Renal pelvis (tissue), 12 donors: ENCODE measurements around the gene CIT. TPM values are rescaled to one million over a fixed set of nuclear protein-coding genes. Genes with fewer than 3 reads are reported as not detected.
A peak's percentile ranks its signal among the peaks of the same experiment; 100 is the strongest.
"Not testable (repeated sequence)": the region's sequence is repeated elsewhere in the genome, so short reads cannot be mapped to it uniquely, and the experiment has no call there.

Experiments used
- DNase-seq: peaks from one replicate; pipeline ENCODE4 v3.0.0-alpha.2; 2013
- long read RNA-seq, 16 experiments: transcript quantifications; one replicate each; lab custom pipeline, GENCODE V29; 2026
- polyA plus RNA-seq, 3 donors: library from polyadenylated mRNA; unstranded; fragments of 120-200 nt; gene quantifications; one replicate each; pipeline ENCODE4 v1.2.1, GENCODE V29; 2013; ENCODE audit not compliant: insufficient read length in 3 of 3

Gene CIT, protein sequence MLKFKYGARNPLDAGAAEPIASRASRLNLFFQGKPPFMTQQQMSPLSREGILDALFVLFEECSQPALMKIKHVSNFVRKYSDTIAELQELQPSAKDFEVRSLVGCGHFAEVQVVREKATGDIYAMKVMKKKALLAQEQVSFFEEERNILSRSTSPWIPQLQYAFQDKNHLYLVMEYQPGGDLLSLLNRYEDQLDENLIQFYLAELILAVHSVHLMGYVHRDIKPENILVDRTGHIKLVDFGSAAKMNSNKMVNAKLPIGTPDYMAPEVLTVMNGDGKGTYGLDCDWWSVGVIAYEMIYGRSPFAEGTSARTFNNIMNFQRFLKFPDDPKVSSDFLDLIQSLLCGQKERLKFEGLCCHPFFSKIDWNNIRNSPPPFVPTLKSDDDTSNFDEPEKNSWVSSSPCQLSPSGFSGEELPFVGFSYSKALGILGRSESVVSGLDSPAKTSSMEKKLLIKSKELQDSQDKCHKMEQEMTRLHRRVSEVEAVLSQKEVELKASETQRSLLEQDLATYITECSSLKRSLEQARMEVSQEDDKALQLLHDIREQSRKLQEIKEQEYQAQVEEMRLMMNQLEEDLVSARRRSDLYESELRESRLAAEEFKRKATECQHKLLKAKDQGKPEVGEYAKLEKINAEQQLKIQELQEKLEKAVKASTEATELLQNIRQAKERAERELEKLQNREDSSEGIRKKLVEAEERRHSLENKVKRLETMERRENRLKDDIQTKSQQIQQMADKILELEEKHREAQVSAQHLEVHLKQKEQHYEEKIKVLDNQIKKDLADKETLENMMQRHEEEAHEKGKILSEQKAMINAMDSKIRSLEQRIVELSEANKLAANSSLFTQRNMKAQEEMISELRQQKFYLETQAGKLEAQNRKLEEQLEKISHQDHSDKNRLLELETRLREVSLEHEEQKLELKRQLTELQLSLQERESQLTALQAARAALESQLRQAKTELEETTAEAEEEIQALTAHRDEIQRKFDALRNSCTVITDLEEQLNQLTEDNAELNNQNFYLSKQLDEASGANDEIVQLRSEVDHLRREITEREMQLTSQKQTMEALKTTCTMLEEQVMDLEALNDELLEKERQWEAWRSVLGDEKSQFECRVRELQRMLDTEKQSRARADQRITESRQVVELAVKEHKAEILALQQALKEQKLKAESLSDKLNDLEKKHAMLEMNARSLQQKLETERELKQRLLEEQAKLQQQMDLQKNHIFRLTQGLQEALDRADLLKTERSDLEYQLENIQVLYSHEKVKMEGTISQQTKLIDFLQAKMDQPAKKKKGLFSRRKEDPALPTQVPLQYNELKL (N-terminal part only)
- 10 to 100 TPM; 17.7 to 24.7 (median 22.4) TPM for polyA plus RNA-seq
- long read RNA-seq, donor 1: 0 reads
- long read RNA-seq, donor 2: 0 reads
- long read RNA-seq, donor 3: 0 reads
- long read RNA-seq, donor 4: 0 reads
- long read RNA-seq, donor 5: 0 reads
- long read RNA-seq, donor 6, partial matches to known transcripts: 0 of 1 reads
- long read RNA-seq, donor 6, other reads (novel, unspliced or antisense): 0 of 1 reads
- long read RNA-seq, donor 7, partial matches to known transcripts: 0 of 1 reads
- long read RNA-seq, donor 7, other reads (novel, unspliced or antisense): 0 of 1 reads
- long read RNA-seq, donor 8: 0 reads
- long read RNA-seq, donor 9, partial matches to known transcripts: 0 of 1 reads
- long read RNA-seq, donor 9, other reads (novel, unspliced or antisense): 0 of 1 reads
- long read RNA-seq, donor 10, partial matches to known transcripts: 0 of 1 reads
- long read RNA-seq, donor 10, other reads (novel, unspliced or antisense): 0 of 1 reads
- long read RNA-seq, donor 11: 0 reads
- long read RNA-seq, donor 12: 0 reads
- long read RNA-seq, donor 13: 0 reads
- long read RNA-seq, donor 14: 0 reads
- long read RNA-seq, donor 15: 0 reads
- long read RNA-seq, donor 16, partial matches to known transcripts: 0 of 1 reads
- long read RNA-seq, donor 16, other reads (novel, unspliced or antisense): 0 of 1 reads

DNA sequence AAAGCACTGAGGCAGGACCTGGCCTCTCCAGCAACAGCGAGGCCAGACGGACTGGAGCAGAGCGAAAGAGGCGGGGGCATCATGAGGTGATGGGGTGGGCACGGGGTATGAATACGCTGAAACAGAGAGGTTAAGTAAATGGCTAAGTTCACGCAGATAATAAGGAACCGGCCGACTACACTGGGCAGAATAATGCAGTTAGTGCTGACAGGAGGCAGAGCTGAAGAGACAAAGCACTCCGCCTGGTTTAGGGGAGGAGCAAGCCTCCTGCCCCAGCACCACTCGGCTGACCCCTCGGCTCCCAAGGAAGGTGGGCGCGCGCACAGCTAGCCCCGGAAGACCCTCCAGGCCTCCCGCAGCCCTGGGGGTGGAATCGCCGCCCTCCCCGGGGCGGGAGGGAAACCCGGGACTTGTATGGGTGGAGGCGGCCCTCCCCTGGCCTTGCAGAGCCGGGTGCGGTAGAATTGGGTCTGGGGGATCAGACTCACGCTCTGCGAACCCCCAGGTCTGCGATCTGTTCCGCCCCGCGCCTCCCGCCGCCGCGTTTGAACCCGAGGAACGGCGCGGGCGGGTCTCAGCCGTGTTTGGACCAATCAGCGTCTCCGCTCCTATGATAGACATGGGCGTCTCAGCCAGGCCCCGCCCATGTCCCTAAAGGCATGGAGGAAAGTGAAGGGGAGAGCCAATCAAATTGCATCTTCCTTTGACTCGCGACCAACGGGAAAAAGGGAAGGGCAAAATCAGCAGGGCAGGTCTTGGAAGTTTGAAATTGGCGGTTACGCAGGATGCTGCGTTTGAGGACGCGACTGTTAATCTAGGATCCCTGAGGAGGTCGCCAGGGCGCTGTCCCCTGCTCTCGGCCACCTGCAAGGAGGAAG is at the start of gene CIT:
Gene CIT, minus strand, starts transcription at position 560 of the 878 bp plus-strand sequence. CDS start 1,152 bp downstream, outside the sequence.
- peak; percentile 95 for DNase-seq

DNA sequence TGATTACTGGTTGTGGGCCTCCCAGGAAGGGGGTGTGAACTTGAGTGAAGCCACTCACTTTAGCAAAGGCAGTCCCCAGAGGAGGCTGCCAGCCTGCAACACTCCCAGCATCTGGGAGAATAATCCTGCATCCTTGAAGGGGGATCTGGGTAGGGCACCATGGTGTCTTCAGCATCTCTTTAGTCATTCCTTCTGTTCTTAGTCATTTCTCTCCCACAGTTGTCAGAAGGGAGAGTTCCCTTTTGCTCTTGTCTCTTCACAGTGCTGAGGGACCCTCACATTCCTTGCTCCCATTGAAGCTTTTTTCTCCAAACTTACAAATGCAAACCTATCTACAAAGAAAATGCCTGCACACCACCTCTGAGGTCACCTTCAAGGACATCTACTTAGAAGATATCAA is 48.1 kb upstream of the CIT start:
- no peak for DNase-seq

DNA sequence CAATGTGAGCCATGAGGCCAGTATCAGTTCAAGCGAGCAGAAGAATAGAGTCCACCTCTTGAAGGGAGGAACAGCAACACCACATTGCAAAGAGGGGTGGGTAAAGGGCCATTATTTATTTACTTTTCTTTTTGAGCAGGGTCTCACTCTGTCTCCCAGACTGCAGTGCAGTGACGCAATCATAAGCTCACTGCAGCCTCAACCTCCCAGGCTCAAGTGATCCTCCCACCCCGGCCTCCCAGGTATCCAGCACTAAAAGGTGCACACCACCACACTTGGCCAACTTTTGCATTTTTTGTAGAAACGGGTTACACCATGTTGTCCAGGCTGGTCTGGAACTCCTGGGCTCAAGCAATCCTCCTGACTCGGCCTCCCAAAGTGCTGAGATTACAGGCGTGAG is 42.9 kb upstream of the CIT start:
- DNase-seq: no peak

DNA sequence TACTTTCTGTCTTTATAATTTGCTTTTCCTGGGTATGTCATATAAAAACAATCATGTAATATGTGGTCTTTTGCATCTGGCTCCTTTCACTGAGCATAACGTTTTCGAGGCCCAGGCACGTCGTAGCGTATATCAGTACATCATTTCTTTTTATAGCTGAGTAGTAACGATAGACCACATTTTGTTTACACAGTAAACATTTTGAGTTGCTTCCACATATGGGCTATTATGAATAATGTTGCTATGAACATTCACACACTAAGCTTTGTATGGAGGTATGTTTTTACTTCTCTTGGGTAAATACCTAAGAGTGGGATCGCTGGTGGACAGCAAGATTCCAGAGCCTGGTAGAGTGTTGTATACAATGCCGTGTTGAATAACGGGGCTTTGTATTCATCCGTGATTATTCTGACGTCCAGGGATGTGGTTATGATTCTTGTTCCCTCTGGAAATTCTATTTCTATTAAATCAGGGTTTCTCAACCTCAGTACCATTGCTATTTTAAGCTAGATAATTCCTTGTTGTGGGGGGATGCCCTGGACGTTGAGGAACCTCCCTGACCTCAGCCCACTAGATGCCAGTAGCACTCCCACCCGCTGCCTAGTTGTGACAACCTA is 38.9 kb upstream of the CIT start:
- DNase-seq: no peak

DNA sequence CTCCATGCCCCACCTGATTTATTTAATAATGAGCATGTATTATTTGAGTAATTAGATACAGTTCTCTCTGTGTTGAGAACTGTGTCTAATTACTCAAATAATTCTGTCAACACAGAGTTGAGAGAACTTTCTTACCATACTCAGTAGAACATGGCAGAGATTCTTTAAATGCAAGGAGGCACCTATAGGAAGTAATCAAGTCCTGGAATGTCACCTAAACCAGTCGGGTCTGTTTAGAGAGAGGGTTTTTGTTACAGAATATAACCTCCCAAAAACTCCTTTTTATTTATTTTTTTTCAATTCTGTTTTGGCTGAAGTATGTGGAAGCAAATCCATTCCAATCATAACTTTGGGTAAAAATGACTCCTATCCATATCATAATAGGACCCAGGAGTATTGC is 37.5 kb upstream of the CIT start:
- DNase-seq: no peak

DNA sequence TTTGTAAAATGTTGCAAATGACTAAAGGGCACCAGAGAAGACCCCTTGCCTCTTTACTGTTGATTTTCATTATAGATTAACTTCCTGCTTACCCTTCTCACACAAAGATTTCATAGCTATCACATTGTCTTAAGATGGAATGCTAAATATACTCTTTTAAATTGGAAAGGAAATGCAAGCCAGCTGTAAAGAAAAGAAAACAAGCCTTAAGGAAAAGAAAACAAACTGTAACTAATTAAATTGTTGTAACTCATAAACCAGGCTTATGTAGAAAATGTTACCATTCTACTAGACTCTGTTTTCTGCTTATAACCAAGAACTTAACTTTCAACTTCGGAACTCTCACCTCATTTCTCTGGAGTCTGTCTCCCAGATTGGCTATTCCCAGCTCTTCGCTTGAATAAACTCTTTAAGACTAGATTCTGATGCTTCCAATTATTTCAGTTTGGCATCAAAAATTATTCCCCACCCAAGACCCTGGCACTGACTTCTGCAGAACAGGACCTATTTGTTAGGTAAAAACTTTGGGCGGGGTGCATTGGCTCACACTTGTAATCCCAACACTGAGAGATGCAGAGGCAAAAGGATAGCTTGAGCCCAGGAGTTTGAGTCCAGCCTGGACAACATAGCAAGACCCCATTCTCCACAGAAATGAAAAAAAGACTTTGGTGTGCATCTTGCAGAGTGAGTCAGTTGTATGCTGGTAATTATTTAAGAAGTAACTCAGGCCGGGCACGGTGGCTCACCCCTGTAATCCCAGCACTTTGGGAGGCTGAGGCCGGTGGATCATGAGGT is 36.6 kb upstream of the CIT start:
- DNase-seq: peak; percentile 43

DNA sequence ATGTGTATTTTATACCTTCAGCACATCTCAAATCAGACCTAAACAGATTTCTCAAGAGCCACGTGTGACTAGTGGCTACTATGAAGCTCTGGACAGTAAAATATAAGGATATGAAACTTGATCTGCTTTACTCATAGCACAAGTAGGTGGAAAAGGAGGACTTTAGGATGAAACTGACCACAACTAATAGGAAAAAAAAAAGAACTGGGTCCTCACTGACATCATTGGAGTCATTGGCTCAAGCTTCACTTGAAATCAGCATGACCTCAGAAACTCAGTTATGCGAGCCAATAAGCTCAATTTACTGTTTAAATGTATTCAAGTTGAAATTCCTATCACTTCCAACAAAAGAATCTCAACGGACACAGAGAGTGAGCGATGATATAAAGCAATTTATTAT is 34.1 kb upstream of the CIT start:
- no peak for DNase-seq

DNA sequence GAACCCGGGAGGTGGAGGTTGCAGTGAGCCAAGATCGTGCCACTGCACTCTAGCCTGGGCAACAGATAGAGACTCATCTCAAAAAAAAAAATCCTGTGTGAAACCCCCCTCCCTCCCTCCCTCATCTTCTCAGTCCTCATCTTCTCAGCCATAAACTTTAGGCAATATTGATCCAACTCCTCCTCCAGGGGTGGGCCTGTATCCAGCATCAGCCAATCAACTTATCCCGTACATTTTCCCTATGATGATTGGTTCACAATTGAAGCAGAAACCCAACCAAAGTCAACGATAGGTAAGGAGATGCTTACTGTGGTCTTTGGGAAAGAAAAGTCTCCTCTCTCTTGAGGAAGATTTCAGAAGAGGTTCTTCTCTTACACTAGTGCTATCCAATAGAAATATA is 33.5 kb upstream of the CIT start:
- no peak for DNase-seq

DNA sequence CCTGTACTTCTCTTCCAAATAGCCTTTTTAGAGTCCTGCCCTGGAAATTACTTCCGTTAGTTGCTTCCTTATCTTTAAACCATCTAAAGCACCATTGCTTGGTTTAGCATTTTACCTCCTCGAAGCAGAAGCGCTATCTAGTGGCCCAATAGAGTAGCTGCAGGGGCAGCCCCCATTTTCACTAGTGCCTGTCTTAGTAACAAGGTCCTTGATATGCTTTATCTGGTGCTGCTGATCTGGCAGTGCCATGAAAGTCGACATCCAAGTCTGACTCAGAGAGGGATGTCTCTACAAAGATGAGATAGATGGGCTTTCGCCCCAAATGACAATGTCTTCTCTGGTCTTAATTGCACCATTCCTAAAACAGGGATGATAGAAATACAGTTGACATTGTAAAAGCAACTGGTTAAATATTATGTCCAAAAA is 25.0 kb upstream of the CIT start:
- peak; percentile 48 for DNase-seq

DNA sequence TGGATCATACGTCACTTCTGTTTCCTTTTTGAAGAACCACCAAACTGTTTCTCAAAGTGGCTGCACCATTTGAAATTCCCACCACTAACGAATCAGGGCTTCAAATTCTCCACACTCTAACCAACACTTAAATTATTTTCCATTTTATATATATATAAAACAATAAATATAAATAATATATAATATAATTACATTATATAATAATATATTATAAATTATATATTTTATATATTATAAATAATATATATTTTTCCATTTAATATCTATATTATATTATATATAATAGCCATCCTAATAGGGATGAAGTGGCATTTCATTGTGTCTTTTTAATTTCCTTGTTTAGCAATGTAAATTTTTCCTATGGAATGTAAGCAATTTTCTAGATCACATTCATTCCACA is 24.6 kb upstream of the CIT start:
- DNase-seq: no peak

DNA sequence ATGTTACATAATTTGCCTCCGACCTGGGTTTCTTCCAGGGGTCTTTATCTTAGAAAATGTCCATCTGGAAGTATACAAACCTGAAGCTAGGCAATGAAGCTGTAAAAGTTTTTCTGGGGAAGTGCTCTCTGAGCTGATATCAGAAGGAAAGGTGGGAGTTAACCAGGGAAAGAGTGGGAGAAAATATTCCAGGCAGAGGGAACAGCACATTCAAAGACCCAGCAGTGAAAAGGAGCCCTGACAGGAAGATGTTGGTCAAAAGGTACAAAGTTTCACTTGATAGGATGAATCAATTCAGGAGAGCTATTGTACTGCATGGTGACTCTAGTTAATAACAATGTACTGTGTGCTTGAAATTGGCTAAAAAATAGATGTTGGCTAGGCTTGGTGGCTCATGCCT is 17.8 kb upstream of the CIT start:
- no peak for DNase-seq

DNA sequence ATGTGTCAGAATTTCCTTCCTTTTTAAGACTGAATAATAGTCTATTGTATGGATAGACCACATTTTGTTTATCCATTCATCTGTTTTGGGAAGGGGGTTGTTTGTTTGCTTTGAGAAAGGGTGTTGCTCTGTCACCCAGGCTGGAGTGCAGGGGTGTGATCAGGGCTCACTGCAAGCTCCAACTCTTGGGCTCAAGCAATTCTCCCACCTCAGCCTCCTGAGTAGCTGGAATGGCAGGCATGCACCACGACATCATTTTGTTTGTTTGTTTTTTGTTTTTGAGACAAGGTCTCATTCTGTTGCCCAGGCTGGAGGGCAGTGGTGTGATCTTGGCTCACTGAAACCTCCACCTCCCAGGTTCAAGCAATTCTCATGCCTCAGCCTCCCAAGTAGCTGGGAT is 15.5 kb upstream of the CIT start:
- not testable (repeated sequence) for DNase-seq

DNA sequence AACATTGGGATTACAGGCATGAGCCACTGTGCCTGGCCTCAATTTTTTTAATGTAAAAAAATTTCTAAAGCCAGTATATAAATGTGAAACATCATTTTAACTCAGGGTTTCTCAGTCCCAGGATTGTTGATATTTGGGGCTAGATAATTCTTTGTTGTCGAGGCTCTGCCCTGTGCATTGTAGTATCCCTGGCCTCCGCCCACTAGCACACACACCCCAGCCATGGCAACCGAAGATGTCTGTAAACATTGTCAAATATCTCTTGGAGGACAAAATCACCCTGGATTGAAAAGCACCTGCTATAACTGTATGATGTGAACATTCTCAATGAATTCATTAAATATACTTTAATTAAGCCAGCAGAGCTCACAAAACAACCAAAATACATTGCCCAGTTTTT is 8.4 kb upstream of the CIT start:
- DNase-seq: no peak

DNA sequence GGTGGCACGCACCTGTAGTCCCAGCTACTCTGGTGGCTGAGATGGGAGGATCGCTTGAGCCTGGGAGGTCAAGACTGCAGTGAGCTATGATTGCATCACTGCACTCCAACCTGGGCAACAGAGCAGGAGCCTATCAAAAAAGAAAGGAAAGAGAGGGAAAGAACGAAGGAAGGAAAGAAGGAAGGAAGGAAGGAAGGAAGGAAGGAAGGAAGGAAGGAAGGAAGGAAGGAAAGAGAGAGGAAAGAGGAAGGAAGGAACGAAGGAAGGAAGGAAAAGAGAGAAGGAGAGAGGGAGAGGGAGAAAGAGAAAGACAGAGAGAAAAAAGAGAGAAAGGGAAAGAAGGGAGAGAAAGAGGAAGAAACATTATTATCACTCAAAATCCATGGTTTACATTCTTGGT is 6.7 kb upstream of the CIT start:
- DNase-seq: not testable (repeated sequence)

DNA sequence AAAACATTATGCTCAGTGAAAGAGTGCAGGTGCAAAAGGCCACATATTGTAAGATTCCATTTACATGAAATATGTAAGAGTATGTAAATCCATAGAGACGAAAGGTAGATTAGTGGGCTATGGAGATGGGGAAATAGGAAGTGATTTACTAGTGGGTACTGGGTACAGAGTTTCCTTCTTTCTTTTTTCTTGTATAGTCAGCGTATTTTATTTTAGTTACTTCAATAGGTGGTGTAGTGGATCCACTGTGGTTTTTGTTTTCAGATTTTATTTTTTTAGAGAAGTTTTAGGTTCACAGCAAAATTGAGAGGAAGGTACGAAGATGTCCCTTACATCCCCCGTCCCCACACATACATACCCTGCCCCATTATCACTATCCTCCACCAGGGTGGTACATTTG is 6.1 kb upstream of the CIT start:
- no peak for DNase-seq

DNA sequence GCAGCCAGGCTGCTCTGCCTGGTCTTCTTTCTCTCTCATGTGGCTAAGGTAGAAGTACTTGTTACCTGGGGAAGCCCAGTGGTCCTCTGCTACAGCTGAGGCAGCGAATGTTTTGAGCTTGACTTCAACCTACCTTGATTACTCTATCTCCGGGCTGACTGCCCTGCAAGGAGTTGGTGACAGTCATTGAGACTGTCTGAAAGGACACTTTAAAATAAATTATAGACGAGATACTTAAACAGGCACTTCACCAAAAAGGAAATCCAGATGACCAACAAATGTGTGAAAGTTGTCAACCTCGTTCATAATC is 474 bp upstream of the CIT start:
- DNase-seq: no peak

DNA sequence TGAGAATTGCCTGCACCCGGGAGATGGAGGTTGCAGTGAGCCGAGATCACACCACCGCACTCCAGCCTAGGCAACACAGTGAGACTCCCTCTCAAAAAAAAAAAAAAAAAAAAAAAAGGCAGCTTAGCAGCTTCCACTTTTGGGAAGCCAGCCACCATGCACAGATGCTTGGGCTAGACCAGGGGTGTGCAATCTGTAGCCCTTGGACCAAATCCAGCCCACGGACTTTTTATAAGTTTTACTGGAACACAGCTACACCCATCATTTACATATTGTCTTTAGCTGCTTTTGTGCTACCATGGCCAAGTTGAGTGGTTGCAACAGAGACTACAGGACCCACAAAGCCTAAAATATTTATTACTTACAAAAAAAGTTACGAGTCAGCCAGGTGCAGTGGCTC is 6.7 kb downstream of the CIT start:
- no peak for DNase-seq

DNA sequence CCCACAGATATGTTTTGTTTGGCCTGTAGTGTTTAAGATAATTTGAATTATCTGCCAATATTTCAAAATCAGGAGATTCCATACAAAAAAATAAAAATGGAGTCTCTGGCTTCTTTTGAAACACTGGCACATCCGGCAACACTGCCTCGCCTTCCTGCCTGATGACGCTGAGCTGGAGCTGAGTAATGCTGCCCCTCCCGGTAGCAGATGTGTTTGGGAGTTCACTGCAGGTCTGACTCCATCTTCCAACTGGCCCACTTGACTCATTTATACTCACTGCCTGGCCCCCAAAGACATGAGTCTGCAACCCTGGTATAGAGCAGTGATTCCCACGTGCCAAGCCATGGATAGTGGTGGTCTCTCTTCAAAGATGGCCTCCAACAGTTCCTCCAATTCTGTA is 7.4 kb downstream of the CIT start:
- no peak for DNase-seq
